HepG2 (cell line): ENCODE measurements around the gene SOSTDC1. TPM values are rescaled to one million over a fixed set of nuclear protein-coding genes. Genes with fewer than 3 reads are reported as not detected.

Experiments used
- AHR ChIP-seq: IDR thresholded peaks from 2 replicates; pipeline ENCODE4 v1.6.1; 2018; ENCODE audit warnings: missing genetic modification reagents, missing compliant biosample characterization
- ARID2 ChIP-seq: sonication (generic); formaldehyde crosslinking; IDR thresholded peaks from 2 replicates; pipeline ENCODE4 v1.8.1; 2022; ENCODE audit warnings: mild to moderate bottlenecking, missing genetic modification reagents, borderline replicate concordance
- CBX2 ChIP-seq, 2 experiments: fragments of 200-600 bp in 1 of 2; sonication (generic); formaldehyde crosslinking in 1 of 2; IDR thresholded peaks; 2 replicates each; pipeline versions ENCODE4 v1.7.0 to v1.8.1; 2018 to 2022; ENCODE audit warnings: low read depth in 2 of 2, low read length in 1 of 2, mild to moderate bottlenecking in 1 of 2, missing genetic modification reagents in 1 of 2
- CC2D1A ChIP-seq: sonication (generic); formaldehyde crosslinking; IDR thresholded peaks from 2 replicates; pipeline ENCODE4 v1.8.1; 2023; ENCODE audit warnings: mild to moderate bottlenecking, missing genetic modification reagents
- FOSL2 ChIP-seq: sonication (generic); formaldehyde crosslinking; IDR thresholded peaks from 2 replicates; pipeline ENCODE4 v1.4.0; 2020; ENCODE audit warnings: missing genetic modification reagents
- FOXP1 ChIP-seq, 2 experiments: fragments of 450-650 bp in 1 of 2; IDR thresholded peaks; 2 replicates each; pipeline ENCODE4 v1.6.1; 2017 to 2018; ENCODE audit warnings: antibody characterized with exemption in 1 of 2
- GMEB2 ChIP-seq: IDR thresholded peaks from 2 replicates; pipeline ENCODE4 v1.6.1; 2016; ENCODE audit warnings: missing biosample characterization, missing genetic modification reagents, low read depth
- HNF1A ChIP-seq, 2 experiments: sonication (generic) in 1 of 2; formaldehyde crosslinking in 1 of 2; IDR thresholded peaks; 2 replicates each; pipeline versions ENCODE4 v1.4.0 to v1.6.1; 2016 to 2020; ENCODE audit warnings: borderline replicate concordance in 1 of 2, low read depth in 1 of 2, mild to moderate bottlenecking in 1 of 2, missing genetic modification reagents in 1 of 2
- IKZF5 ChIP-seq: IDR thresholded peaks from 2 replicates; pipeline ENCODE4 v1.6.1; 2018; ENCODE audit warnings: missing genetic modification reagents, mild to moderate bottlenecking, missing compliant biosample characterization
- NCOA1 ChIP-seq: sonication (generic); formaldehyde crosslinking; IDR thresholded peaks from 2 replicates; pipeline ENCODE4 v1.9.0; 2021; ENCODE audit warnings: missing genetic modification reagents
- NR2F2 ChIP-seq: IDR thresholded peaks from 2 replicates; pipeline ENCODE4 v1.6.1; 2012; ENCODE audit warnings: low read depth, inconsistent platforms, borderline replicate concordance
- RFXANK ChIP-seq: IDR thresholded peaks from 2 replicates; pipeline ENCODE4 v1.6.1; 2016
- SOX5 ChIP-seq: IDR thresholded peaks from 2 replicates; pipeline ENCODE4 v1.6.1; 2016; ENCODE audit warnings: borderline replicate concordance
- SP1 ChIP-seq, 2 experiments: fragments of 450-650 bp in 1 of 2; sonication (generic) in 1 of 2; formaldehyde crosslinking in 1 of 2; IDR thresholded peaks; 2 replicates each; pipeline versions ENCODE4 v1.4.0 to v1.6.1; 2016 to 2020; ENCODE audit warnings: missing genetic modification reagents in 1 of 2
- SRSF9 ChIP-seq: fragments of 200-400 bp; formaldehyde crosslinking; IDR thresholded peaks from 2 replicates; pipeline ENCODE4 v1.6.1; 2018; ENCODE audit warnings: borderline replicate concordance, mild to moderate bottlenecking, low read depth, low read length; ENCODE audit not compliant: insufficient read depth, poor library complexity, severe bottlenecking
- ZNF326 ChIP-seq: sonication (generic); formaldehyde crosslinking; IDR thresholded peaks from 2 replicates; pipeline ENCODE4 v1.4.0; 2020; ENCODE audit warnings: missing genetic modification reagents, borderline replicate concordance
- ZNF34 ChIP-seq: sonication (generic); formaldehyde crosslinking; IDR thresholded peaks from 2 replicates; pipeline ENCODE4 v1.4.0; 2020; ENCODE audit warnings: mild to moderate bottlenecking, missing genetic modification reagents, borderline replicate concordance
- ZNF430 ChIP-seq: sonication (generic); formaldehyde crosslinking; IDR thresholded peaks from 2 replicates; pipeline ENCODE4 v1.9.0; 2021; ENCODE audit warnings: mild to moderate bottlenecking, missing genetic modification reagents
- ZNF552 ChIP-seq: sonication (generic); formaldehyde crosslinking; IDR thresholded peaks from 2 replicates; pipeline ENCODE4 v1.9.0; 2022; ENCODE audit warnings: missing genetic modification reagents, mild to moderate bottlenecking, borderline replicate concordance
- ZNF749 ChIP-seq: sonication (generic); formaldehyde crosslinking; IDR thresholded peaks from 2 replicates; pipeline ENCODE4 v1.8.0; 2022; ENCODE audit warnings: mild to moderate bottlenecking, missing genetic modification reagents, moderate library complexity, borderline replicate concordance
- polyA plus RNA-seq, 8 experiments: library from polyadenylated mRNA; depleted of rRNA in 3 of 8; stranded (reverse) in 7 of 8; unstranded in 1 of 8; fragments of >200 nt; fragmentation: Illumina TruSeq in 4 of 8; extraction: Trizol in 4 of 8; gene quantifications; 2 replicates each; pipeline versions ENCODE4 v1.2.1 to v1.2.3, GENCODE V29; 2011 to 2016; ENCODE audit warnings: low read depth in 4 of 8, missing spikeins in 1 of 8, mixed read lengths in 1 of 8; ENCODE audit not compliant: insufficient read depth in 1 of 8
- total RNA-seq, 5 experiments: library from RNA; depleted of rRNA; stranded (reverse); fragments of >200 nt; fragmentation: Illumina TruSeq; extraction: Trizol; gene quantifications; 2 replicates each; pipeline ENCODE4 v1.2.3, GENCODE V29; 2016; ENCODE audit warnings: low read depth in 1 of 5
- TF ChIP-seq, protein P1 (sequence below): sonication (generic); formaldehyde crosslinking; IDR thresholded peaks from 2 replicates; pipeline ENCODE4 v1.8.1; 2022; ENCODE audit warnings: mild to moderate bottlenecking, missing genetic modification reagents

SOSTDC1 gene
- total and polyA plus RNA-seq, 2 of the 13 experiments (the other 11 are each of a cell fraction or from before 2014, with no cell fraction given): not detected

GRCh38 chr7:16421333-16422102 lies 44.0 kb downstream of the SOSTDC1 start, which contains the start of gene CRPPA (continued):
- no peak for TF ChIP-seq HNF1A (IDR thresholded peaks at IDR 0.05; ENCODE audit: low read depth)
- no peak for TF ChIP-seq HNF1A (CRISPR knock-in tag; IDR thresholded peaks at IDR 0.05; ENCODE audit: borderline replicate concordance)
- TF ChIP-seq GMEB2: no peak
- no peak for TF ChIP-seq ZNF552
- no peak for TF ChIP-seq SRSF9
- TF ChIP-seq CC2D1A (CRISPR knock-in tag): no peak
- TF ChIP-seq, protein P1, sequence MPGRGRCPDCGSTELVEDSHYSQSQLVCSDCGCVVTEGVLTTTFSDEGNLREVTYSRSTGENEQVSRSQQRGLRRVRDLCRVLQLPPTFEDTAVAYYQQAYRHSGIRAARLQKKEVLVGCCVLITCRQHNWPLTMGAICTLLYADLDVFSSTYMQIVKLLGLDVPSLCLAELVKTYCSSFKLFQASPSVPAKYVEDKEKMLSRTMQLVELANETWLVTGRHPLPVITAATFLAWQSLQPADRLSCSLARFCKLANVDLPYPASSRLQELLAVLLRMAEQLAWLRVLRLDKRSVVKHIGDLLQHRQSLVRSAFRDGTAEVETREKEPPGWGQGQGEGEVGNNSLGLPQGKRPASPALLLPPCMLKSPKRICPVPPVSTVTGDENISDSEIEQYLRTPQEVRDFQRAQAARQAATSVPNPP (CRISPR knock-in tag): peak; percentile 62; the same call in 1 of the 2 replicates
- no peak for TF ChIP-seq NCOA1 (CRISPR knock-in tag)
- TF ChIP-seq IKZF5: no peak
- no peak for TF ChIP-seq ZNF326 (CRISPR knock-in tag)
- no peak for TF ChIP-seq AHR
- TF ChIP-seq CBX2 (IDR thresholded peaks at IDR 0.05; ENCODE audit: low read depth, low read length): no peak
- TF ChIP-seq CBX2 (CRISPR knock-in tag; IDR thresholded peaks at IDR 0.05; ENCODE audit: low read depth): no peak
- TF ChIP-seq ZNF34: no peak
- TF ChIP-seq ZNF749 (CRISPR knock-in tag): 0 out of 2 replicates have a peak, but pooled peaks have one; percentile 32
- no peak for TF ChIP-seq ZNF430
- no peak for TF ChIP-seq NR2F2
- no peak for TF ChIP-seq ARID2 (CRISPR knock-in tag)
- TF ChIP-seq FOXP1 (IDR thresholded peaks at IDR 0.05): no peak
- TF ChIP-seq FOXP1 (CRISPR knock-in tag; IDR thresholded peaks at IDR 0.05): no peak
- peak; percentile 12; the same call in 1 of the 2 replicates for TF ChIP-seq FOSL2 (CRISPR knock-in tag)
- no peak for TF ChIP-seq RFXANK (CRISPR knock-in tag)
- no peak for TF ChIP-seq SP1 (IDR thresholded peaks at IDR 0.05)
- TF ChIP-seq SP1 (CRISPR knock-in tag; IDR thresholded peaks at IDR 0.05): no peak
- TF ChIP-seq SOX5: no peak
